SU-DHL-6 (cell line): ENCODE results near the gene TIMM10.

Source experiments
- H2AFZ ChIP-seq: fragments of 200-600 bp; sonication (generic); 2 replicates; pipeline ENCODE4 v1.6.1; 2014; ENCODE audit warnings: low read depth, mild to moderate bottlenecking, moderate library complexity, mixed read lengths, antibody characterized with exemption, low read length; ENCODE audit not compliant: severe bottlenecking
- H3F3A ChIP-seq: fragments of 200-600 bp; shearing (Covaris generic); 2 replicates; pipeline ENCODE4 v1.6.0; 2016; ENCODE audit warnings: antibody characterized with exemption, mild to moderate bottlenecking; ENCODE audit not compliant: insufficient read depth
- H3K27ac ChIP-seq: fragments of 200-600 bp; sonication (generic); 2 replicates; pipeline ENCODE4 v1.5.1; 2016; ENCODE audit warnings: low read depth, mild to moderate bottlenecking, low read length, moderate library complexity, mixed read lengths
- H3K27me3 ChIP-seq: fragments of 200-600 bp; sonication (generic), shearing (Covaris generic); 2 replicates; pipeline ENCODE4 v1.6.0; 2014; ENCODE audit warnings: mild to moderate bottlenecking, low read length
- H3K36me3 ChIP-seq: fragments of 200-600 bp; sonication (generic); 2 replicates; pipeline ENCODE4 v1.6.1; 2014; ENCODE audit warnings: mild to moderate bottlenecking, low read length, mixed read lengths
- H3K4me2 ChIP-seq: fragments of 300-600, 200-600 bp; shearing (Covaris generic), sonication (generic); 2 replicates; pipeline ENCODE4 v1.6.0; 2014; ENCODE audit warnings: low read length, low read depth, mild to moderate bottlenecking; ENCODE audit not compliant: poor library complexity, severe bottlenecking
- H3K4me3 ChIP-seq: fragments of 200-600 bp; sonication (generic); 2 replicates; pipeline ENCODE4 v1.5.1; 2014; ENCODE audit warnings: antibody characterized with exemption, low read length, mild to moderate bottlenecking, mixed read lengths; ENCODE audit not compliant: insufficient read depth, poor library complexity, severe bottlenecking
- H3K79me2 ChIP-seq: fragments of 200-600 bp; sonication (generic); 2 replicates; pipeline ENCODE4 v1.6.1; 2014; ENCODE audit warnings: mild to moderate bottlenecking, low read length, moderate library complexity; ENCODE audit not compliant: insufficient read depth
- H3K9ac ChIP-seq: fragments of 200-600 bp; sonication (generic); 2 replicates; pipeline ENCODE4 v1.7.0; 2014; ENCODE audit warnings: mild to moderate bottlenecking, low read length
- H3K9me2 ChIP-seq: fragments of 200-600 bp; sonication (generic); replicated peaks from 2 replicates; pipeline ENCODE4 v1.6.1; 2014; ENCODE audit warnings: low read length; ENCODE audit not compliant: insufficient read depth
- H3K9me3 ChIP-seq: fragments of 200-600 bp; sonication (generic); 2 replicates; pipeline ENCODE4 v1.6.1; 2014; ENCODE audit warnings: low read length, mixed read lengths; ENCODE audit not compliant: insufficient read depth
- H4K20me1 ChIP-seq: fragments of 200-600 bp; sonication (generic); 2 replicates; pipeline ENCODE4 v1.6.1; 2014; ENCODE audit warnings: low read depth, mild to moderate bottlenecking, antibody characterized with exemption, low read length, moderate library complexity, mixed read lengths
- CTCF ChIP-seq: fragments of 200-600 bp; sonication (generic); IDR thresholded peaks from one replicate; pipeline ENCODE4 v1.5.1; 2017; ENCODE audit warnings: antibody characterized with exemption, mild to moderate bottlenecking, low read length, moderate library complexity; ENCODE audit not compliant: insufficient read depth, poor library complexity, severe bottlenecking
- EZH2phosphoT487 ChIP-seq: fragments of 200-600 bp; sonication (generic), shearing (Covaris generic); conservative IDR thresholded peaks from 2 replicates; pipeline ENCODE4 v1.6.1; 2018; ENCODE audit warnings: mild to moderate bottlenecking, antibody characterized with exemption, low read length, moderate library complexity, mixed read lengths

Gene TIMM10

GRCh38 chr11:57481915-57482781 lies 48.4 kb downstream of the TIMM10 start:
- H3K27ac ChIP-seq = no peak overlapping the region
- no peaks in the 10 kb centered on the region for H3K79me2 ChIP-seq
- 0 out of 2 replicates have a peak, but pooled peaks cover 12% of the 10 kb centered on the region for H3K36me3 ChIP-seq
- no peaks in the 10 kb centered on the region for H3K9me3 ChIP-seq
- H3K4me2 ChIP-seq = no peak overlapping the region
- no peak overlapping the region for H3K4me3 ChIP-seq
- no peaks in the 10 kb centered on the region for H4K20me1 ChIP-seq
- H3K9me2 ChIP-seq = no peaks in the 10 kb centered on the region
- TF ChIP-seq EZH2phosphoT487 (no peak), CTCF (no peak)
- H2AFZ ChIP-seq = no peak overlapping the region
- H3K9ac ChIP-seq = no peak overlapping the region
- no peaks in the 10 kb centered on the region for H3K27me3 ChIP-seq
- no peaks in the 10 kb centered on the region for H3F3A ChIP-seq

GRCh38 chr11:57481315-57481714 lies 49.2 kb downstream of the TIMM10 start:
- H3K4me3 ChIP-seq = no peak overlapping the region
- no peak overlapping the region for H3K9ac ChIP-seq
- H3K27ac ChIP-seq = no peak overlapping the region
- no peak overlapping the region for H3K4me2 ChIP-seq
- no peaks in the 10 kb centered on the region for H3K27me3 ChIP-seq
- TF ChIP-seq CTCF = no peak
- TF ChIP-seq EZH2phosphoT487 = no peak
- H3F3A ChIP-seq = no peaks in the 10 kb centered on the region
- H3K9me3 ChIP-seq = no peaks in the 10 kb centered on the region
- no peaks in the 10 kb centered on the region for H3K9me2 ChIP-seq
- no peaks in the 10 kb centered on the region for H3K79me2 ChIP-seq
- 0 out of 2 replicates have a peak, but pooled peaks cover 12% of the 10 kb centered on the region for H3K36me3 ChIP-seq
- no peak overlapping the region for H2AFZ ChIP-seq
- H4K20me1 ChIP-seq = no peaks in the 10 kb centered on the region

- no peak overlapping the region for H3K27ac ChIP-seq
- no peak overlapping the region for H3K9ac ChIP-seq
- no peaks in the 10 kb centered on the region for H4K20me1 ChIP-seq
- no peaks in the 10 kb centered on the region for H3K79me2 ChIP-seq
- H3K36me3 ChIP-seq = 0 out of 2 replicates have a peak, but pooled peaks cover 12% of the 10 kb centered on the region
- no peak overlapping the region for H3K4me3 ChIP-seq
- H3K9me2 ChIP-seq = no peaks in the 10 kb centered on the region
- no peaks in the 10 kb centered on the region for H3F3A ChIP-seq
- H3K9me3 ChIP-seq = no peaks in the 10 kb centered on the region
- H3K27me3 ChIP-seq = no peaks in the 10 kb centered on the region
- H3K4me2 ChIP-seq = no peak overlapping the region
- no peak for TF ChIP-seq EZH2phosphoT487
- peak; percentile 69 for TF ChIP-seq CTCF
- H2AFZ ChIP-seq = no peak overlapping the region
These were observed 50.0 kb downstream of the TIMM10 start for GRCh38 chr11:57480409-57481137.
